Measurements from ENCODE around the gene A1BG.

The A1BG gene

GRCh38 chr19:58352760-58353671 is at the start of gene A1BG:
A1BG (minus strand) TSS chr19:58353492; CDS start chr19:58353437, 55 bp downstream.
- Mint-ChIP-seq H3K4me1 (ENCODE audit: low read depth) (peaks cover 38% of the 10 kb centered on the region), H3K27ac (no peak within 1 kb of the TSS), H3K36me3 (ENCODE audit: low read depth) (peaks cover 18% of the 10 kb centered on the region), H3K9me3 (no peaks in the 10 kb centered on the region), H3K27me3 (peaks cover 4% of the 10 kb centered on the region), H3K4me3 (no peak within 1 kb of the TSS)
- DNase-seq: no peak

GRCh38 chr19:58401840-58402421 is 48.6 kb upstream of the A1BG start:
- Mint-ChIP-seq H3K9me3 (no peaks in the 10 kb centered on the region), H3K4me3 (peak overlapping the region; percentile 84), H3K27me3 (peaks cover 12% of the 10 kb centered on the region), H3K27ac (no peak overlapping the region), H3K36me3 (ENCODE audit: low read depth) (peaks cover 3% of the 10 kb centered on the region), H3K4me1 (ENCODE audit: low read depth) (peaks cover 32% of the 10 kb centered on the region)
- DNase-seq: no peak

GRCh38 chr19:58400916-58401839 is 47.9 kb upstream of the A1BG start:
- peaks cover 13% of the 10 kb centered on the region for H3K27me3 Mint-ChIP-seq
- H3K9me3 Mint-ChIP-seq: no peaks in the 10 kb centered on the region
- peaks cover 25% of the 10 kb centered on the region for H3K4me1 Mint-ChIP-seq (ENCODE audit: low read depth)
- DNase-seq: peak; percentile 98
- peak overlapping the region; percentile 95 for H3K27ac Mint-ChIP-seq
- H3K36me3 Mint-ChIP-seq (ENCODE audit: low read depth): peaks cover 3% of the 10 kb centered on the region
- peak overlapping the region; percentile 84 for H3K4me3 Mint-ChIP-seq

- peak overlapping the region; percentile 95 for H3K27ac Mint-ChIP-seq
- no peak for DNase-seq
- peaks cover 29% of the 10 kb centered on the region for H3K4me1 Mint-ChIP-seq (ENCODE audit: low read depth)
- H3K36me3 Mint-ChIP-seq (ENCODE audit: low read depth): peaks cover 11% of the 10 kb centered on the region
- H3K9me3 Mint-ChIP-seq: no peaks in the 10 kb centered on the region
- peaks cover 13% of the 10 kb centered on the region for H3K27me3 Mint-ChIP-seq
- H3K4me3 Mint-ChIP-seq: peak overlapping the region; percentile 84
Measured at GRCh38 chr19:58400316-58400915, 47.1 kb upstream of the A1BG start.

GRCh38 chr19:58399903-58400302 is 46.6 kb upstream of the A1BG start:
- Mint-ChIP-seq H3K4me1 (ENCODE audit: low read depth) (peaks cover 29% of the 10 kb centered on the region), H3K27ac (peak overlapping the region; percentile 78), H3K36me3 (ENCODE audit: low read depth) (peaks cover 16% of the 10 kb centered on the region), H3K27me3 (peaks cover 13% of the 10 kb centered on the region), H3K4me3 (no peak overlapping the region), H3K9me3 (no peaks in the 10 kb centered on the region)
- no peak for DNase-seq

- no peak for DNase-seq
- H3K27me3 Mint-ChIP-seq: peaks cover 13% of the 10 kb centered on the region
- H3K9me3 Mint-ChIP-seq: no peaks in the 10 kb centered on the region
- H3K4me1 Mint-ChIP-seq (ENCODE audit: low read depth): peaks cover 36% of the 10 kb centered on the region
- H3K27ac Mint-ChIP-seq: no peak overlapping the region
- H3K36me3 Mint-ChIP-seq (ENCODE audit: low read depth): peaks cover 29% of the 10 kb centered on the region
- no peak overlapping the region for H3K4me3 Mint-ChIP-seq
Measured at GRCh38 chr19:58398545-58398944, 45.3 kb upstream of the A1BG start.

- H3K4me3 Mint-ChIP-seq: no peak overlapping the region
- H3K27me3 Mint-ChIP-seq: peaks cover 13% of the 10 kb centered on the region
- no peak for DNase-seq
- H3K9me3 Mint-ChIP-seq: no peaks in the 10 kb centered on the region
- peaks cover 37% of the 10 kb centered on the region for H3K4me1 Mint-ChIP-seq (ENCODE audit: low read depth)
- H3K27ac Mint-ChIP-seq: no peak overlapping the region
- H3K36me3 Mint-ChIP-seq (ENCODE audit: low read depth): peaks cover 34% of the 10 kb centered on the region
Measured at GRCh38 chr19:58398087-58398486, 44.8 kb upstream of the A1BG start.

GRCh38 chr19:58397533-58398037 is 44.3 kb upstream of the A1BG start:
- H3K36me3 Mint-ChIP-seq (ENCODE audit: low read depth): peaks cover 39% of the 10 kb centered on the region
- H3K27me3 Mint-ChIP-seq: peaks cover 13% of the 10 kb centered on the region
- H3K4me1 Mint-ChIP-seq (ENCODE audit: low read depth): peaks cover 40% of the 10 kb centered on the region
- no peak overlapping the region for H3K4me3 Mint-ChIP-seq
- DNase-seq: no peak
- H3K27ac Mint-ChIP-seq: no peak overlapping the region
- H3K9me3 Mint-ChIP-seq: no peaks in the 10 kb centered on the region

GRCh38 chr19:58396691-58397532 is 43.6 kb upstream of the A1BG start:
- H3K4me3 Mint-ChIP-seq: no peak overlapping the region
- peaks cover 13% of the 10 kb centered on the region for H3K27me3 Mint-ChIP-seq
- H3K4me1 Mint-ChIP-seq (ENCODE audit: low read depth): peaks cover 38% of the 10 kb centered on the region
- H3K9me3 Mint-ChIP-seq: no peaks in the 10 kb centered on the region
- H3K27ac Mint-ChIP-seq: no peak overlapping the region
- DNase-seq: no peak
- H3K36me3 Mint-ChIP-seq (ENCODE audit: low read depth): peaks cover 45% of the 10 kb centered on the region

GRCh38 chr19:58395979-58396627 is 42.8 kb upstream of the A1BG start:
- DNase-seq: peak; percentile 62
- peaks cover 36% of the 10 kb centered on the region for H3K4me1 Mint-ChIP-seq (ENCODE audit: low read depth)
- H3K27me3 Mint-ChIP-seq: peaks cover 13% of the 10 kb centered on the region
- peaks cover 49% of the 10 kb centered on the region for H3K36me3 Mint-ChIP-seq (ENCODE audit: low read depth)
- peak overlapping the region; percentile 9 for H3K27ac Mint-ChIP-seq
- H3K4me3 Mint-ChIP-seq: no peak overlapping the region
- no peaks in the 10 kb centered on the region for H3K9me3 Mint-ChIP-seq

GRCh38 chr19:58395220-58395978 is 42.1 kb upstream of the A1BG start, which contains the start of gene RNF225:
RNF225 (plus strand) TSS chr19:58395656; CDS start chr19:58396090, 434 bp downstream.
- Mint-ChIP-seq H3K27ac (peak within 1 kb of the TSS; percentile 31), H3K36me3 (ENCODE audit: low read depth) (peaks cover 56% of the 10 kb centered on the region), H3K4me3 (no peak within 1 kb of the TSS), H3K4me1 (ENCODE audit: low read depth) (peaks cover 35% of the 10 kb centered on the region), H3K27me3 (peaks cover 13% of the 10 kb centered on the region), H3K9me3 (no peaks in the 10 kb centered on the region)
- DNase-seq: peak; percentile 67

GRCh38 chr19:58394821-58395219 is 41.5 kb upstream of the A1BG start:
- Mint-ChIP-seq H3K36me3 (ENCODE audit: low read depth) (peaks cover 62% of the 10 kb centered on the region), H3K4me1 (ENCODE audit: low read depth) (peaks cover 38% of the 10 kb centered on the region)

More at GRCh38 chr19:58394821-58395219, 41.5 kb upstream of the A1BG start:
- no peak overlapping the region for H3K4me3 Mint-ChIP-seq
- no peaks in the 10 kb centered on the region for H3K9me3 Mint-ChIP-seq
- peak overlapping the region; percentile 31 for H3K27ac Mint-ChIP-seq
- H3K27me3 Mint-ChIP-seq: peaks cover 13% of the 10 kb centered on the region
- DNase-seq: no peak
